ENCODE measurements around the gene EIF4E2.

DNA sequence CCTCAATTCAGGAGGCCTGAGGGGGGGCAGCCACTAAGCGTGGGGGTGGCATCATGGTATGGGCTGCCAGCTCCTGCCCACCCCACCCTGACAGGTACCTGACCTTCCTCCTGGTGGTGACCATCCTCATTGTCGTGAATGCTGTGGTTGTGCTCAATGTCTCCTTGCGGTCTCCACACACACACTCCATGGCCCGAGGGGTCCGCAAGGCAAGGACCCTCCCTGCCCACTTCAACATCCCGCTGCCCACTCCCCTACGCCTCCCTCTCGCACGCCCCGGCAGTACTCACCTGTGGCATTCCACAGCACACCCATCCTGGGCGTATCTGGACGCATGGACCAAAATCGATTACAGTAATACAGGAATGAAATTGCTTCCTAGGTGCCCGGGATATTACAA, 7.0 kb upstream of the EIF4E2 start:
- TF ChIP-seq POLR2AphosphoS5 (IDR thresholded peaks at IDR 0.05; ENCODE audit: borderline replicate concordance, low read depth, low read length) (0 out of 2 replicates have a peak, but pooled peaks have one; percentile 5), EZH2 (IDR thresholded peaks at IDR 0.05) (no peak)

Measured in SK-N-MC (cell line).